ENCODE measurements around the gene KCNG2. TPM values are rescaled to one million over a fixed set of nuclear protein-coding genes. Genes with fewer than 3 reads are reported as not detected.

KCNG2 gene
- total and polyA plus RNA-seq, 2 of the 4 experiments (the other 2 are of a cell fraction): not detected

DNA sequence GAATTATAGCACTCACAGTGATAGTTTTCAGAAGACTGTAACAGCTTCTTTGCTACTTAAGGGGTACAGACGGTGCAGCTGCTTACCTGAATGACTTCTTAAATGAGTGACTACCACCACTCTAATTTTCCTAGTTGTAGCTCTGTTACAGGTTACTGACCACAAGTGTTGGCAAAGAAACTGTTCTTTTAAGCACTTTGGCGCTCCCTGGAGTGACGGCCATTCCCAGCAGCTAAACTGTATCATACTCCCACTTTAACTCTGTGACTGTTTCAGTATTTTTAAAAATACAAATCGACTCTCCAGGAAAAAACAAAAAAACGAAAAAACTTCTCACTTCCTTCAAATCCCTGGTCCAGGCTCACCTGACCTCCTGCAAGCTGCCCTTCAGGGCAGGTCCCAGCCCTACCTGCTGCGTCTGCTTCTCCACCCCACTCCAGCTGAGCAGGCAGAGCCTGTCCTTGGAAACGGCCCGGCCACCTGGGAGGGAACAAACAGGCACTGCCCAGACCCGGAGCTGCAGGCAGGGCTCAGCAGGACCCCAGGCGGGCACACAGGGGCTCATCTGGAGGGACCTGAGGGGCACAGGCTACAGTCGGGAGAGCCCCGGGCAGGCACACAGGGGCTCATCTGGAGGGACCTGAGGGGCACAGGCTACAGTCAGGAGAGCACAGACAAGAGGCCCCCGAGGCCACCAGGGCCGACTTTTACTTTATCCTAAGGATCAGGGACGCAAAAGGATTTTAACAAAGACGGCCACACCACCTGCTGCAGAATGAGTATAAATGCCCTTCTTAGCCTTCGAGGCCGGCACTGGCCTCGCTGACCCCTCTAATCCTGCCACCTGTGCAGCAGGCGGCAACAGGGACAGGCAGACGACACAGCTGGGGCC, 129.2 kb downstream of the KCNG2 start (continued):
- TF ChIP-seq, protein P1, sequence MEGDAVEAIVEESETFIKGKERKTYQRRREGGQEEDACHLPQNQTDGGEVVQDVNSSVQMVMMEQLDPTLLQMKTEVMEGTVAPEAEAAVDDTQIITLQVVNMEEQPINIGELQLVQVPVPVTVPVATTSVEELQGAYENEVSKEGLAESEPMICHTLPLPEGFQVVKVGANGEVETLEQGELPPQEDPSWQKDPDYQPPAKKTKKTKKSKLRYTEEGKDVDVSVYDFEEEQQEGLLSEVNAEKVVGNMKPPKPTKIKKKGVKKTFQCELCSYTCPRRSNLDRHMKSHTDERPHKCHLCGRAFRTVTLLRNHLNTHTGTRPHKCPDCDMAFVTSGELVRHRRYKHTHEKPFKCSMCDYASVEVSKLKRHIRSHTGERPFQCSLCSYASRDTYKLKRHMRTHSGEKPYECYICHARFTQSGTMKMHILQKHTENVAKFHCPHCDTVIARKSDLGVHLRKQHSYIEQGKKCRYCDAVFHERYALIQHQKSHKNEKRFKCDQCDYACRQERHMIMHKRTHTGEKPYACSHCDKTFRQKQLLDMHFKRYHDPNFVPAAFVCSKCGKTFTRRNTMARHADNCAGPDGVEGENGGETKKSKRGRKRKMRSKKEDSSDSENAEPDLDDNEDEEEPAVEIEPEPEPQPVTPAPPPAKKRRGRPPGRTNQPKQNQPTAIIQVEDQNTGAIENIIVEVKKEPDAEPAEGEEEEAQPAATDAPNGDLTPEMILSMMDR (conservative IDR thresholded peaks at IDR 0.05; ENCODE audit: low read depth, low read length): no peak

All from IMR-90 (cell line).